ENCODE data around the gene AFF1.

GRCh38 chr4:86991994-86992393 is 57.2 kb downstream of the AFF1 start:
- no peak for TF ChIP-seq CTCF (IDR thresholded peaks at IDR 0.05)
- no peak for TF ChIP-seq POLR2AphosphoS5 (IDR thresholded peaks at IDR 0.05; ENCODE audit: low read depth, low read length)
- TF ChIP-seq, protein P1, sequence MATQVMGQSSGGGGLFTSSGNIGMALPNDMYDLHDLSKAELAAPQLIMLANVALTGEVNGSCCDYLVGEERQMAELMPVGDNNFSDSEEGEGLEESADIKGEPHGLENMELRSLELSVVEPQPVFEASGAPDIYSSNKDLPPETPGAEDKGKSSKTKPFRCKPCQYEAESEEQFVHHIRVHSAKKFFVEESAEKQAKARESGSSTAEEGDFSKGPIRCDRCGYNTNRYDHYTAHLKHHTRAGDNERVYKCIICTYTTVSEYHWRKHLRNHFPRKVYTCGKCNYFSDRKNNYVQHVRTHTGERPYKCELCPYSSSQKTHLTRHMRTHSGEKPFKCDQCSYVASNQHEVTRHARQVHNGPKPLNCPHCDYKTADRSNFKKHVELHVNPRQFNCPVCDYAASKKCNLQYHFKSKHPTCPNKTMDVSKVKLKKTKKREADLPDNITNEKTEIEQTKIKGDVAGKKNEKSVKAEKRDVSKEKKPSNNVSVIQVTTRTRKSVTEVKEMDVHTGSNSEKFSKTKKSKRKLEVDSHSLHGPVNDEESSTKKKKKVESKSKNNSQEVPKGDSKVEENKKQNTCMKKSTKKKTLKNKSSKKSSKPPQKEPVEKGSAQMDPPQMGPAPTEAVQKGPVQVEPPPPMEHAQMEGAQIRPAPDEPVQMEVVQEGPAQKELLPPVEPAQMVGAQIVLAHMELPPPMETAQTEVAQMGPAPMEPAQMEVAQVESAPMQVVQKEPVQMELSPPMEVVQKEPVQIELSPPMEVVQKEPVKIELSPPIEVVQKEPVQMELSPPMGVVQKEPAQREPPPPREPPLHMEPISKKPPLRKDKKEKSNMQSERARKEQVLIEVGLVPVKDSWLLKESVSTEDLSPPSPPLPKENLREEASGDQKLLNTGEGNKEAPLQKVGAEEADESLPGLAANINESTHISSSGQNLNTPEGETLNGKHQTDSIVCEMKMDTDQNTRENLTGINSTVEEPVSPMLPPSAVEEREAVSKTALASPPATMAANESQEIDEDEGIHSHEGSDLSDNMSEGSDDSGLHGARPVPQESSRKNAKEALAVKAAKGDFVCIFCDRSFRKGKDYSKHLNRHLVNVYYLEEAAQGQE (IDR thresholded peaks at IDR 0.05; ENCODE audit: insufficient read depth in 1 of 2, low read depth in 2 of 2, low read length in 1 of 2), result no peak

Measured in Panc1 (cell line).